HG02973 (cell line): ENCODE data around the gene OAS3.
A peak's percentile ranks its signal among the peaks of the same experiment; 100 is the strongest.
"Not testable (repeated sequence)": the region's sequence is repeated elsewhere in the genome, so short reads cannot be mapped to it uniquely, and the experiment has no call there.

ENCODE experiments used
- ATAC-seq: cut with Tn5 transposase; IDR thresholded peaks from one replicate; pipeline ENCODE4 v1.9.1; 2021; ENCODE audit warnings: moderate library complexity; ENCODE audit not compliant: unreplicated experiment

OAS3 gene

GRCh38 chr12:112957125-112957524, 18.9 kb downstream of the OAS3 start:
- ATAC-seq, result not testable (repeated sequence)

- ATAC-seq, result no peak
Measured at GRCh38 chr12:112961074-112961473, 22.8 kb downstream of the OAS3 start.

GRCh38 chr12:112961536-112961935, 23.3 kb downstream of the OAS3 start:
- no peak for ATAC-seq

GRCh38 chr12:112962561-112962960, 24.3 kb downstream of the OAS3 start:
- no peak for ATAC-seq

- no peak for ATAC-seq
Measured at GRCh38 chr12:112963227-112963861, 25.1 kb downstream of the OAS3 start.

GRCh38 chr12:112964067-112964670, 25.9 kb downstream of the OAS3 start:
- no peak for ATAC-seq

- ATAC-seq, result no peak
Measured at GRCh38 chr12:112964915-112965314, 26.6 kb downstream of the OAS3 start.

- ATAC-seq, result no peak
Measured at GRCh38 chr12:112965643-112966042, 27.4 kb downstream of the OAS3 start.

- ATAC-seq, result no peak
Measured at GRCh38 chr12:112967306-112967705, 29.0 kb downstream of the OAS3 start.

- no peak for ATAC-seq
Measured at GRCh38 chr12:112967858-112968257, 29.6 kb downstream of the OAS3 start.

- no peak for ATAC-seq
Measured at GRCh38 chr12:112969547-112970306, 31.5 kb downstream of the OAS3 start.

- no peak for ATAC-seq
Measured at GRCh38 chr12:112970391-112970790, 32.1 kb downstream of the OAS3 start.

- no peak for ATAC-seq
Measured at GRCh38 chr12:112971248-112971647, 33.0 kb downstream of the OAS3 start.

GRCh38 chr12:112973011-112973735, 34.9 kb downstream of the OAS3 start:
- no peak for ATAC-seq

- no peak for ATAC-seq
Measured at GRCh38 chr12:112973818-112974231, 35.6 kb downstream of the OAS3 start.

- no peak for ATAC-seq
Measured at GRCh38 chr12:112974904-112975303, 36.6 kb downstream of the OAS3 start.

- ATAC-seq, result no peak
Measured at GRCh38 chr12:112977139-112977538, 38.9 kb downstream of the OAS3 start.

- peak; percentile 2 for ATAC-seq
Measured at GRCh38 chr12:112977641-112978040, 39.4 kb downstream of the OAS3 start.

- ATAC-seq, result peak; percentile 88
Measured at GRCh38 chr12:112978163-112979040, 40.1 kb downstream of the OAS3 start, which contains the start of gene OAS2. TSS of gene OAS2 (plus strand) at chr12:112978519. CDS start at chr12:112978609, 90 bp downstream.

GRCh38 chr12:112979041-112979680, 40.9 kb downstream of the OAS3 start:
- ATAC-seq, result peak; percentile 27
